H9 (cell line): ENCODE data around the gene GP1BA. TPM values are rescaled to one million over a fixed set of nuclear protein-coding genes. Genes with fewer than 3 reads are reported as not detected.

Experiments used
- DNase-seq: peaks from one replicate; pipeline ENCODE4 v3.0.0-alpha.2; 2017
- H2AFZ ChIP-seq: one replicate; pipeline ENCODE4 v1.6.1; 2013; ENCODE audit warnings: mild to moderate bottlenecking, low read length, control low read depth, moderate library complexity
- H2AK5ac ChIP-seq: 2 replicates; pipeline ENCODE4 v1.6.1; 2013; ENCODE audit warnings: low read length, control low read depth, mixed read lengths; ENCODE audit not compliant: insufficient read length
- H2BK120ac ChIP-seq: one replicate; pipeline ENCODE4 v1.6.1; 2013; ENCODE audit warnings: low read depth, mild to moderate bottlenecking, low read length, control low read depth, inconsistent platforms; ENCODE audit not compliant: poor library complexity, severe bottlenecking
- H2BK12ac ChIP-seq: 2 replicates; pipeline ENCODE4 v1.6.1; 2013; ENCODE audit warnings: low read length, control low read depth, mixed read lengths, low read depth; ENCODE audit not compliant: insufficient read length
- H2BK15ac ChIP-seq: 2 replicates; pipeline ENCODE4 v1.6.1; 2013; ENCODE audit warnings: low read depth, low read length, control low read depth
- H2BK20ac ChIP-seq: one replicate; pipeline ENCODE4 v1.6.1; 2013; ENCODE audit warnings: low read depth, mild to moderate bottlenecking, low read length, control low read depth, inconsistent platforms; ENCODE audit not compliant: poor library complexity, severe bottlenecking
- H2BK5ac ChIP-seq: 2 replicates; pipeline ENCODE4 v1.6.1; 2013; ENCODE audit warnings: low read length, control low read depth, mixed read lengths; ENCODE audit not compliant: insufficient read length
- H3K14ac ChIP-seq: 2 replicates; pipeline ENCODE4 v1.6.1; 2013; ENCODE audit warnings: low read length, control low read depth; ENCODE audit not compliant: insufficient read depth
- H3K18ac ChIP-seq: 2 replicates; pipeline ENCODE4 v1.6.1; 2013; ENCODE audit warnings: low read depth, mild to moderate bottlenecking, mixed read lengths, low read length, control low read depth; ENCODE audit not compliant: insufficient read length
- H3K23ac ChIP-seq: 2 replicates; pipeline ENCODE4 v1.6.1; 2013; ENCODE audit warnings: low read length, control low read depth, mixed read lengths, low read depth; ENCODE audit not compliant: insufficient read length
- H3K23me2 ChIP-seq: 2 replicates; pipeline ENCODE4 v1.6.1; 2013; ENCODE audit warnings: low read depth, mild to moderate bottlenecking, mixed read lengths, low read length, control low read depth; ENCODE audit not compliant: insufficient read length, poor library complexity, severe bottlenecking
- H3K27ac ChIP-seq: 2 replicates; pipeline ENCODE4 v1.5.1; 2013; ENCODE audit warnings: low read length, control low read depth, mixed read lengths, low read depth; ENCODE audit not compliant: insufficient read length
- H3K27me3 ChIP-seq: 2 replicates; pipeline ENCODE4 v1.6.1; 2013; ENCODE audit warnings: low read length, control low read depth, inconsistent platforms; ENCODE audit not compliant: insufficient read depth
- H3K4ac ChIP-seq: 2 replicates; pipeline ENCODE4 v1.6.1; 2013; ENCODE audit warnings: low read depth, mild to moderate bottlenecking, control low read depth, inconsistent platforms, low read length, moderate library complexity
- H3K4me1 ChIP-seq: 2 replicates; pipeline ENCODE4 v1.6.1; 2013; ENCODE audit warnings: low read length, control low read depth, inconsistent platforms; ENCODE audit not compliant: insufficient read depth
- H3K4me2 ChIP-seq: 2 replicates; pipeline ENCODE4 v1.6.1; 2013; ENCODE audit warnings: low read length, control low read depth, mixed read lengths; ENCODE audit not compliant: insufficient read length, insufficient read depth
- H3K56ac ChIP-seq: 2 replicates; pipeline ENCODE4 v1.6.1; 2013; ENCODE audit warnings: low read depth, mild to moderate bottlenecking, mixed read lengths, low read length, control low read depth; ENCODE audit not compliant: insufficient read length
- H3K79me1 ChIP-seq: 2 replicates; pipeline ENCODE4 v1.6.1; 2013; ENCODE audit warnings: low read depth, mild to moderate bottlenecking, moderate library complexity, low read length, control low read depth, inconsistent platforms; ENCODE audit not compliant: insufficient read depth, poor library complexity, severe bottlenecking
- H3K79me2 ChIP-seq: 2 replicates; pipeline ENCODE4 v1.6.1; 2013; ENCODE audit warnings: low read length, control low read depth, inconsistent platforms; ENCODE audit not compliant: insufficient read depth
- H3K9ac ChIP-seq: 2 replicates; pipeline ENCODE4 v1.6.1; 2013; ENCODE audit warnings: low read length, control low read depth, mixed read lengths; ENCODE audit not compliant: insufficient read length; ENCODE audit errors: extremely low read depth
- H3K9me3 ChIP-seq: one replicate; pipeline ENCODE4 v1.6.1; 2013; ENCODE audit warnings: low read depth, low read length, inconsistent platforms; ENCODE audit not compliant: control insufficient read depth
- H3T11ph ChIP-seq: one replicate; pipeline ENCODE4 v1.6.1; 2013; ENCODE audit warnings: mild to moderate bottlenecking, low read length, control low read depth, inconsistent platforms
- H4K20me1 ChIP-seq: one replicate; pipeline ENCODE4 v1.6.1; 2013; ENCODE audit not compliant: control insufficient read depth, insufficient read length, insufficient read depth
- H4K5ac ChIP-seq: 2 replicates; pipeline ENCODE4 v1.6.1; 2013; ENCODE audit warnings: low read depth, mild to moderate bottlenecking, mixed read lengths, low read length, control low read depth; ENCODE audit not compliant: insufficient read length
- H4K8ac ChIP-seq: replicated peaks from 2 replicates; pipeline ENCODE4 v1.6.1; 2013; ENCODE audit warnings: low read length, control low read depth, mixed read lengths, low read depth; ENCODE audit not compliant: insufficient read length
- H4K91ac ChIP-seq: 2 replicates; pipeline ENCODE4 v1.6.1; 2013; ENCODE audit warnings: low read depth, mild to moderate bottlenecking, moderate library complexity, mixed read lengths, low read length, control low read depth; ENCODE audit not compliant: insufficient read length
- H3K27ac Mint-ChIP-seq, 3 experiments: 2 replicates in 2 of 3; 3 replicates in 1 of 3; pipeline ENCODE4 v1.8.0; 2020 to 2021; ENCODE audit warnings: mixed read lengths in 3 of 3, mild to moderate bottlenecking in 1 of 3, moderate library complexity in 1 of 3
- H3K27me3 Mint-ChIP-seq: 2 replicates; pipeline ENCODE4 v1.8.0; 2021; ENCODE audit warnings: low read depth, mild to moderate bottlenecking, moderate library complexity, mixed read lengths
- H3K36me3 Mint-ChIP-seq, 3 experiments: 2 replicates in 2 of 3; 3 replicates in 1 of 3; pipeline ENCODE4 v1.8.0; 2020 to 2021; ENCODE audit warnings: low read depth in 3 of 3, mixed read lengths in 3 of 3; ENCODE audit not compliant: insufficient read depth in 1 of 3
- H3K4me1 Mint-ChIP-seq, 2 experiments: 2 replicates each; pipeline ENCODE4 v1.8.0; 2020; ENCODE audit warnings: mixed read lengths in 2 of 2
- H3K4me3 Mint-ChIP-seq, 2 experiments: 2 replicates in 1 of 2; 3 replicates in 1 of 2; pipeline ENCODE4 v1.8.0; 2020 to 2021; ENCODE audit warnings: mild to moderate bottlenecking in 2 of 2, mixed read lengths in 2 of 2, moderate library complexity in 1 of 2
- H3K9me3 Mint-ChIP-seq, 2 experiments: 2 replicates in 1 of 2; 3 replicates in 1 of 2; pipeline ENCODE4 v1.8.0; 2020; ENCODE audit warnings: mild to moderate bottlenecking in 2 of 2, mixed read lengths in 2 of 2, moderate library complexity in 1 of 2
- WGBS: extraction: QIAGEN DNeasy Blood & Tissue Kit; methylation state at CpG from one replicate; pipeline ENCODE4 v1.1.7; 2013; ENCODE audit warnings: missing lambda C conversion rate, low lambda C conversion rate, mixed read lengths; ENCODE audit not compliant: insufficient read length; ENCODE audit errors: extremely low coverage; 5-methylcytosine and 5-hydroxymethylcytosine counted together
- total RNA-seq: library from RNA; stranded (reverse); gene quantifications from 2 replicates; pipeline ENCODE4 v1.2.1, GENCODE V29; 2021
- TF ChIP-seq, protein P1 (sequence below): fragments of 200-600 bp; sonication (generic); conservative IDR thresholded peaks from 3 replicates; pipeline ENCODE4 v1.8.0; 2021; ENCODE audit warnings: antibody characterized with exemption, mild to moderate bottlenecking

Gene GP1BA
- total RNA-seq, 1 experiment from 2014 or later, result not detected

DNA sequence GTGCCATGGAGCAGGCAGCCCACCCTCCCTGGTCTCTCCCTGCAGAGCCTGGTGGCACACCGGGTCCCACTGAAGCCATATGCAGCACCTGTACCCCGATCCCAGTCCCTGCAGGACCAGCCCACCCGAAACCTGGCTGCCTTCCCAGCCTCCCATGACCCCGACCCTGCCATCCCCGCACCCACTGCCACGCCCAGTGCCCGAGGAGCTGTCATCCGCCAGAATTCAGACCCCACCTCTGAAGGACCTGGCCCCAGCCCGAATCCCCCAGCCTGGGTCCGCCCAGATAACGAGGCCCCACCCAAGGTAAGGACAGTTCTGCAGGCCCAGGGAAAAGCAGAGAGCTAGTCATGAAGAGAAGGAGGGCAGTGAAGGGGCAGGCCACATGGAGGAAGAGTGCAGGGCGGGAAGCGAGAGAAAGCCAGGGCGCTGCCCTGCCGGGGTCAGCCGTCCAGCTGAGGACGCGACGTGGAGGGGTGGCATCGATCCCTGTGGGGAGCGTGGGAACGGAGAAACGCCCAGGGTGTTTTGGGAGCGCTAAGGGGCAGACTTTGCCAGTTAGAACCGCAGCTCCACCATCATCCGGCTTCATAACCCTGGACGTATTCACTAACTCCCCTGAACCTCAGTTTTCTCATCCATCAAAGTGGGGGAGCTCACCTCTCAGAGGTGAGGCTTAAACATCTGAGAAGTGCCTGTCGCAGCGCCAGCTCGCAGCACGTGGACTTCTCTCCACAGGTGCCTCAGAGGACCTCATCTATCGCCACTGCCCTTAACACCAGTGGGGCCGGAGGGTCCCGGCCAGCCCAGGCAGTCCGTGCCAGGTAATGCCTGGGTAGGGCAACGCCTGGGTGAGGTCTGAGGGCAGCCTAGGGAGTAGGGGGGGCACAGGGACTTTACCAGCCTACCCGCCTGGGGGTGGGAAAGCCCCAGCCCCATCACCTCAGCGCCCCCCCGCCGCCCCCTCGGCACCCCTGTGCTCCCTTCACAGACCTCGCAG, 40.4 kb upstream of the GP1BA start:
- Histone ChIP-seq H2BK120ac (no peak overlapping the region), H4K5ac (no peak overlapping the region), H4K20me1 (no peaks in the 10 kb centered on the region), H4K8ac (no peak overlapping the region), H3K4me1 (no peaks in the 10 kb centered on the region), H2BK15ac (no peak overlapping the region), H3K9me3 (no peaks in the 10 kb centered on the region), H2BK5ac (no peak overlapping the region), H3K9ac (no peak overlapping the region), H3T11ph (no peak overlapping the region), H3K79me1 (no peaks in the 10 kb centered on the region), H2BK12ac (no peak overlapping the region), H3K23me2 (no peaks in the 10 kb centered on the region), H2AFZ (no peak overlapping the region), H3K14ac (no peak overlapping the region), H3K23ac (no peak overlapping the region), H3K4me2 (no peak overlapping the region), H2BK20ac (no peak overlapping the region), H3K27me3 (no peaks in the 10 kb centered on the region), H3K56ac (no peak overlapping the region), H3K4ac (no peak overlapping the region), H2AK5ac (no peak overlapping the region), H3K79me2 (no peaks in the 10 kb centered on the region), H3K27ac (no peak overlapping the region), H3K18ac (no peak overlapping the region), H4K91ac (no peak overlapping the region)
- Mint-ChIP-seq H3K27ac (no peak overlapping the region), H3K4me3 (no peak overlapping the region), H3K9me3 (no peaks in the 10 kb centered on the region), H3K4me1 (peaks cover 0 to 12% of the 10 kb centered on the region in 2 experiments; a peak in 2 of 4 replicates), H3K27me3 (no peaks in the 10 kb centered on the region), H3K36me3 (peaks cover 13 to 64% (median 55%) of the 10 kb centered on the region in 3 experiments; a peak in 6 of 7 replicates)
- no peak for DNase-seq
- TF ChIP-seq, protein P1, sequence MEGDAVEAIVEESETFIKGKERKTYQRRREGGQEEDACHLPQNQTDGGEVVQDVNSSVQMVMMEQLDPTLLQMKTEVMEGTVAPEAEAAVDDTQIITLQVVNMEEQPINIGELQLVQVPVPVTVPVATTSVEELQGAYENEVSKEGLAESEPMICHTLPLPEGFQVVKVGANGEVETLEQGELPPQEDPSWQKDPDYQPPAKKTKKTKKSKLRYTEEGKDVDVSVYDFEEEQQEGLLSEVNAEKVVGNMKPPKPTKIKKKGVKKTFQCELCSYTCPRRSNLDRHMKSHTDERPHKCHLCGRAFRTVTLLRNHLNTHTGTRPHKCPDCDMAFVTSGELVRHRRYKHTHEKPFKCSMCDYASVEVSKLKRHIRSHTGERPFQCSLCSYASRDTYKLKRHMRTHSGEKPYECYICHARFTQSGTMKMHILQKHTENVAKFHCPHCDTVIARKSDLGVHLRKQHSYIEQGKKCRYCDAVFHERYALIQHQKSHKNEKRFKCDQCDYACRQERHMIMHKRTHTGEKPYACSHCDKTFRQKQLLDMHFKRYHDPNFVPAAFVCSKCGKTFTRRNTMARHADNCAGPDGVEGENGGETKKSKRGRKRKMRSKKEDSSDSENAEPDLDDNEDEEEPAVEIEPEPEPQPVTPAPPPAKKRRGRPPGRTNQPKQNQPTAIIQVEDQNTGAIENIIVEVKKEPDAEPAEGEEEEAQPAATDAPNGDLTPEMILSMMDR, result no peak
- WGBS, result no CpG with 5 or more reads among the region's 42 CpGs
